PFSK-1 (cell line): ENCODE data around the gene PDHA1.

Experiments used
- POLR2AphosphoS5 ChIP-seq: IDR thresholded peaks from 2 replicates; pipeline ENCODE4 v1.6.1; 2012; ENCODE audit warnings: low read depth, mild to moderate bottlenecking, control low read depth, low read length, moderate library complexity
- SIN3A ChIP-seq: IDR thresholded peaks from 2 replicates; pipeline ENCODE4 v1.6.1; 2012; ENCODE audit warnings: mild to moderate bottlenecking, low read length, moderate library complexity, borderline replicate concordance; ENCODE audit not compliant: insufficient read depth
- TAF1 ChIP-seq: IDR thresholded peaks from 2 replicates; pipeline ENCODE4 v1.6.1; 2012; ENCODE audit warnings: low read length, control low read depth, borderline replicate concordance; ENCODE audit not compliant: insufficient read depth
- TF ChIP-seq, protein P1 (sequence below), 2 experiments: IDR thresholded peaks; 2 replicates each; pipeline versions ENCODE4 v1.6.1 to v1.8.0; 2011 to 2012; ENCODE audit warnings: low read depth in 2 of 2, low read length in 2 of 2, control low read depth in 1 of 2, inconsistent platforms in 1 of 2, mild to moderate bottlenecking in 1 of 2, moderate library complexity in 1 of 2; ENCODE audit not compliant: insufficient read depth in 1 of 2

DNA sequence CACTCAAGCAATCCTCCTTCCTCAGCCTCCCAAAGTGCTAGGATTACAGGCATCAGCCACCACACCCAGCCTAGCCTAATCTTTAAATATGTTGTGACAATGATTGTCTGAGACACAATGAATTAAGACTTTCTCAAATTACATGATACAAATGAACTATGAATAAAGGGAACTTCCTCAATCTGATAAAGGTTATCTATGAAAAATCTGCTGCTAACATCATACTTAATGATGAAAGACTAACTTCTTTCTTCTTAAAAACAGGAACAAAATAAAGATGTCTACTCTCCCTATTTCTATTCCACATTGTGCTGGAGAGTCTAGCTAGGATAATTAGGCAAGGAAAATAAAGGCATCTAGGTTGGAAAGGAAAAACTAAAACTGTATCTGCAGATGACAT lies 60.0 kb downstream of the PDHA1 start:
- TF ChIP-seq POLR2AphosphoS5 = no peak
- TF ChIP-seq, protein P1, sequence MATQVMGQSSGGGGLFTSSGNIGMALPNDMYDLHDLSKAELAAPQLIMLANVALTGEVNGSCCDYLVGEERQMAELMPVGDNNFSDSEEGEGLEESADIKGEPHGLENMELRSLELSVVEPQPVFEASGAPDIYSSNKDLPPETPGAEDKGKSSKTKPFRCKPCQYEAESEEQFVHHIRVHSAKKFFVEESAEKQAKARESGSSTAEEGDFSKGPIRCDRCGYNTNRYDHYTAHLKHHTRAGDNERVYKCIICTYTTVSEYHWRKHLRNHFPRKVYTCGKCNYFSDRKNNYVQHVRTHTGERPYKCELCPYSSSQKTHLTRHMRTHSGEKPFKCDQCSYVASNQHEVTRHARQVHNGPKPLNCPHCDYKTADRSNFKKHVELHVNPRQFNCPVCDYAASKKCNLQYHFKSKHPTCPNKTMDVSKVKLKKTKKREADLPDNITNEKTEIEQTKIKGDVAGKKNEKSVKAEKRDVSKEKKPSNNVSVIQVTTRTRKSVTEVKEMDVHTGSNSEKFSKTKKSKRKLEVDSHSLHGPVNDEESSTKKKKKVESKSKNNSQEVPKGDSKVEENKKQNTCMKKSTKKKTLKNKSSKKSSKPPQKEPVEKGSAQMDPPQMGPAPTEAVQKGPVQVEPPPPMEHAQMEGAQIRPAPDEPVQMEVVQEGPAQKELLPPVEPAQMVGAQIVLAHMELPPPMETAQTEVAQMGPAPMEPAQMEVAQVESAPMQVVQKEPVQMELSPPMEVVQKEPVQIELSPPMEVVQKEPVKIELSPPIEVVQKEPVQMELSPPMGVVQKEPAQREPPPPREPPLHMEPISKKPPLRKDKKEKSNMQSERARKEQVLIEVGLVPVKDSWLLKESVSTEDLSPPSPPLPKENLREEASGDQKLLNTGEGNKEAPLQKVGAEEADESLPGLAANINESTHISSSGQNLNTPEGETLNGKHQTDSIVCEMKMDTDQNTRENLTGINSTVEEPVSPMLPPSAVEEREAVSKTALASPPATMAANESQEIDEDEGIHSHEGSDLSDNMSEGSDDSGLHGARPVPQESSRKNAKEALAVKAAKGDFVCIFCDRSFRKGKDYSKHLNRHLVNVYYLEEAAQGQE (IDR thresholded peaks at IDR 0.05; ENCODE audit: insufficient read depth in 1 of 2, low read depth in 2 of 2, low read length in 2 of 2) = no peak
- no peak for TF ChIP-seq TAF1
- no peak for TF ChIP-seq SIN3A
